Fibroblast of the aortic adventitia (primary cell): ENCODE measurements around the gene RPAP2. TPM values are rescaled to one million over a fixed set of nuclear protein-coding genes. Genes with fewer than 3 reads are reported as not detected.
A peak's percentile ranks its signal among the peaks of the same experiment; 100 is the strongest.
"Not testable (repeated sequence)": the region's sequence is repeated elsewhere in the genome, so short reads cannot be mapped to it uniquely, and the experiment has no call there.

ENCODE experiments used
- DNase-seq: peaks from one replicate; pipeline ENCODE4 v3.0.0-alpha.2; 2010; ENCODE audit warnings: low read depth
- H3K4me3 ChIP-seq: 2 replicates; pipeline ENCODE4 v1.5.1; 2011; ENCODE audit warnings: low read depth, mild to moderate bottlenecking, control low read depth, low read length, moderate library complexity
- CTCF ChIP-seq: IDR thresholded peaks from 2 replicates; pipeline ENCODE4 v1.5.1; 2011; ENCODE audit warnings: mild to moderate bottlenecking, low read length, control low read depth, inconsistent platforms; ENCODE audit not compliant: insufficient read depth
- total RNA-seq: library from RNA; depleted of rRNA; stranded (reverse); fragments of >200 nt; gene quantifications from 2 replicates; pipeline ENCODE4 v1.2.3, GENCODE V29; 2012; ENCODE audit warnings: low replicate concordance

Gene RPAP2
- total RNA-seq, 1 donor = 16.1 TPM

GRCh38 chr1:92277105-92277723, 21.6 kb upstream of the RPAP2 start:
- TF ChIP-seq CTCF = no peak
- peak; percentile 44 for DNase-seq
- no peak overlapping the region for H3K4me3 ChIP-seq

GRCh38 chr1:92279781-92280180, 19.1 kb upstream of the RPAP2 start:
- not testable (repeated sequence) for DNase-seq

GRCh38 chr1:92281411-92281810, 17.4 kb upstream of the RPAP2 start:
- not testable (repeated sequence) for DNase-seq, H3K4me3 ChIP-seq

More at GRCh38 chr1:92279781-92280180, 19.1 kb upstream of the RPAP2 start:
- not testable (repeated sequence) for H3K4me3 ChIP-seq

- TF ChIP-seq CTCF = peak; percentile 80
- no peak overlapping the region for H3K4me3 ChIP-seq
- DNase-seq = peak; percentile 79
These were observed 7.4 kb upstream of the RPAP2 start for GRCh38 chr1:92291372-92291999.

GRCh38 chr1:92298213-92298572, 666 bp upstream of the RPAP2 start:
- H3K4me3 ChIP-seq = peak overlapping the region; percentile 74
- DNase-seq = peak; percentile 23
- peak; percentile 36 for TF ChIP-seq CTCF

- DNase-seq = peak; percentile 18
- H3K4me3 ChIP-seq = peak overlapping the region; percentile 74
- no peak for TF ChIP-seq CTCF
These were observed 755 bp downstream of the RPAP2 start for GRCh38 chr1:92299477-92300150.

GRCh38 chr1:92301021-92301420, 2.2 kb downstream of the RPAP2 start:
- no peak overlapping the region for H3K4me3 ChIP-seq
- DNase-seq = no peak
- no peak for TF ChIP-seq CTCF
